Measurements from ENCODE around the gene HMGN1. TPM values are rescaled to one million over a fixed set of nuclear protein-coding genes. Genes with fewer than 3 reads are reported as not detected.
"Not testable (repeated sequence)": the region's sequence is repeated elsewhere in the genome, so short reads cannot be mapped to it uniquely, and the experiment has no call there.

The HMGN1 gene
- total RNA-seq, 1 experiment from 2014 or later, result 391 TPM

GRCh38 chr21:39375446-39375845 is 26.6 kb upstream of the HMGN1 start:
- CTCF ChIA-PET, result no interaction called here
- no peak for TF ChIP-seq CTCF (IDR thresholded peaks at IDR 0.05; ENCODE audit: insufficient read depth in 1 of 2, low read depth in 1 of 2, low read length in 1 of 2, severe bottlenecking in 1 of 2, unreplicated experiment in 1 of 2)
- H3K4me1 Mint-ChIP-seq (ENCODE audit: low read depth, unreplicated experiment), result peaks cover 6% of the 10 kb centered on the region
- no peaks in the 10 kb centered on the region for H3K36me3 Mint-ChIP-seq (ENCODE audit: insufficient read depth, unreplicated experiment)
- no peaks in the 10 kb centered on the region for H3K9me3 Mint-ChIP-seq (ENCODE audit: unreplicated experiment)
- intact Hi-C loops (cut with micrococcal nuclease; ENCODE audit: unreplicated experiment), result no loop called here
- Histone ChIP-seq H3K36me3 (ENCODE audit: control insufficient read depth, insufficient read depth, low read length) (no peaks in the 10 kb centered on the region), H3K9me3 (no peaks in the 10 kb centered on the region), H3K4me3 (ENCODE audit: low read depth, low read length) (no peak overlapping the region), H3K27me3 (replicated peaks; ENCODE audit: control insufficient read depth, insufficient read depth, low read length) (no peaks in the 10 kb centered on the region), H3K4me1 (no peaks in the 10 kb centered on the region)
- H3K27ac Mint-ChIP-seq (ENCODE audit: unreplicated experiment), result no peak overlapping the region
- no peak for DNase-seq
- POLR2A ChIA-PET, result interaction anchor here (0.6 kb wide), 1 partner anchor 27 kb away, joined by 4 read pairs; the partner anchor contains the start of gene HMGN1
- H3K27me3 Mint-ChIP-seq (ENCODE audit: insufficient read depth, unreplicated experiment), result no peaks in the 10 kb centered on the region
- no peak overlapping the region for H3K4me3 Mint-ChIP-seq (ENCODE audit: unreplicated experiment)
- BruUV-seq (replicated peaks), result no TSS peak

- no peaks in the 10 kb centered on the region for H3K27me3 Mint-ChIP-seq (ENCODE audit: insufficient read depth, unreplicated experiment)
- H3K4me3 Mint-ChIP-seq (ENCODE audit: unreplicated experiment), result peak overlapping the region; percentile 38
- peaks cover 6% of the 10 kb centered on the region for H3K4me1 Mint-ChIP-seq (ENCODE audit: low read depth, unreplicated experiment)
- intact Hi-C loops (cut with micrococcal nuclease; ENCODE audit: unreplicated experiment), result no loop called here
- H3K9me3 ChIP-seq, result no peaks in the 10 kb centered on the region
- H3K9me3 Mint-ChIP-seq (ENCODE audit: unreplicated experiment), result no peaks in the 10 kb centered on the region
- no peak overlapping the region for H3K27ac Mint-ChIP-seq (ENCODE audit: unreplicated experiment)
- TF ChIP-seq CTCF (IDR thresholded peaks at IDR 0.05; ENCODE audit: insufficient read depth in 1 of 2, low read depth in 1 of 2, low read length in 1 of 2, severe bottlenecking in 1 of 2, unreplicated experiment in 1 of 2), result no peak
- H3K36me3 Mint-ChIP-seq (ENCODE audit: insufficient read depth, unreplicated experiment), result no peaks in the 10 kb centered on the region
- no peaks in the 10 kb centered on the region for H3K27me3 ChIP-seq (replicated peaks; ENCODE audit: control insufficient read depth, insufficient read depth, low read length)
- ChIA-PET POLR2A (interaction anchor here (1.0 kb wide), 1 partner anchor 13 kb away, joined by 8 read pairs; no protein-coding TSS in a partner anchor), CTCF (interaction anchor here (0.6 to 2.2 kb wide), 9 partner anchors 12 to 71 kb away, joined by 3 to 44 read pairs (median 5); partner anchors contain the start of gene LCA5L)
- H3K4me1 ChIP-seq, result no peaks in the 10 kb centered on the region
- H3K4me3 ChIP-seq (ENCODE audit: low read depth, low read length), result no peak overlapping the region
- BruUV-seq (replicated peaks), result no TSS peak
- no peaks in the 10 kb centered on the region for H3K36me3 ChIP-seq (ENCODE audit: control insufficient read depth, insufficient read depth, low read length)
- DNase-seq, result no peak
Measured at GRCh38 chr21:39374046-39374445, 25.2 kb upstream of the HMGN1 start.

- TF ChIP-seq CTCF (IDR thresholded peaks at IDR 0.05; ENCODE audit: insufficient read depth in 1 of 2, low read depth in 1 of 2, low read length in 1 of 2, severe bottlenecking in 1 of 2, unreplicated experiment in 1 of 2), result peak in 1 of 2 experiments; percentile 66
- Histone ChIP-seq H3K4me1 (no peaks in the 10 kb centered on the region), H3K27me3 (replicated peaks; ENCODE audit: control insufficient read depth, insufficient read depth, low read length) (no peaks in the 10 kb centered on the region), H3K36me3 (ENCODE audit: control insufficient read depth, insufficient read depth, low read length) (no peaks in the 10 kb centered on the region), H3K9me3 (no peaks in the 10 kb centered on the region), H3K4me3 (ENCODE audit: low read depth, low read length) (no peak overlapping the region)
- no peaks in the 10 kb centered on the region for H3K9me3 Mint-ChIP-seq (ENCODE audit: unreplicated experiment)
- BruUV-seq (replicated peaks), result no TSS peak
- H3K27me3 Mint-ChIP-seq (ENCODE audit: insufficient read depth, unreplicated experiment), result no peaks in the 10 kb centered on the region
- H3K36me3 Mint-ChIP-seq (ENCODE audit: insufficient read depth, unreplicated experiment), result no peaks in the 10 kb centered on the region
- H3K4me1 Mint-ChIP-seq (ENCODE audit: low read depth, unreplicated experiment), result peaks cover 6% of the 10 kb centered on the region
- H3K27ac Mint-ChIP-seq (ENCODE audit: unreplicated experiment), result no peak overlapping the region
- ChIA-PET CTCF (interaction anchor here (0.6 to 2.2 kb wide), 9 partner anchors 11 to 72 kb away, joined by 3 to 44 read pairs (median 5); partner anchors contain the start of gene LCA5L), POLR2A (interaction anchor here (1.0 kb wide), 1 partner anchor 14 kb away, joined by 8 read pairs; no protein-coding TSS in a partner anchor)
- H3K4me3 Mint-ChIP-seq (ENCODE audit: unreplicated experiment), result peak overlapping the region; percentile 38
- peak; percentile 56 for DNase-seq
- intact Hi-C loops (cut with micrococcal nuclease; ENCODE audit: unreplicated experiment), result loop anchor here (1.0 to 2.0 kb wide), 2 partner anchors 15 to 67 kb away; no protein-coding TSS in a partner anchor
Measured at GRCh38 chr21:39373634-39374033, 24.7 kb upstream of the HMGN1 start.

GRCh38 chr21:39369896-39370288 is 21.0 kb upstream of the HMGN1 start:
- H3K27me3 Mint-ChIP-seq (ENCODE audit: insufficient read depth, unreplicated experiment); H3K4me1 Mint-ChIP-seq (ENCODE audit: low read depth, unreplicated experiment); H3K9me3 ChIP-seq; intact Hi-C loops (cut with micrococcal nuclease; ENCODE audit: unreplicated experiment); POLR2A ChIA-PET; H3K4me3 Mint-ChIP-seq (ENCODE audit: unreplicated experiment); DNase-seq; H3K36me3 Mint-ChIP-seq (ENCODE audit: insufficient read depth, unreplicated experiment); H3K36me3 ChIP-seq (ENCODE audit: control insufficient read depth, insufficient read depth, low read length); H3K27me3 ChIP-seq (replicated peaks; ENCODE audit: control insufficient read depth, insufficient read depth, low read length); H3K27ac Mint-ChIP-seq (ENCODE audit: unreplicated experiment); H3K4me3 ChIP-seq (ENCODE audit: low read depth, low read length); H3K9me3 Mint-ChIP-seq (ENCODE audit: unreplicated experiment); H3K4me1 ChIP-seq; BruUV-seq (replicated peaks): not testable (repeated sequence)
- CTCF ChIA-PET, result interaction anchor here (1.2 kb wide), 1 partner anchor 18 kb away, joined by 3 read pairs; no protein-coding TSS in a partner anchor

All from Caco-2 (cell line).